Measurements from ENCODE around the gene ZMYND8.

Gene ZMYND8

GRCh38 chr20:47235853-47236638, 120.5 kb downstream of the ZMYND8 start:
- no peak for DNase-seq (ENCODE audit: extremely low read depth, insufficient read length)
- Histone ChIP-seq H3K36me3 (ENCODE audit: control insufficient read depth, insufficient read depth, low read length) (peaks cover 37% of the 10 kb centered on the region), H3K4me3 (replicated peaks; ENCODE audit: low read depth, low read length) (no peak overlapping the region), H3K27me3 (replicated peaks; ENCODE audit: control insufficient read depth, insufficient read depth, low read length) (no peaks in the 10 kb centered on the region)
- TF ChIP-seq CTCF (IDR thresholded peaks at IDR 0.05; ENCODE audit: insufficient read depth, low read length, poor library complexity, severe bottlenecking), result no peak

- Histone ChIP-seq H3K4me3 (replicated peaks; ENCODE audit: low read depth, low read length) (no peak overlapping the region), H3K36me3 (ENCODE audit: control insufficient read depth, insufficient read depth, low read length) (peaks cover 39% of the 10 kb centered on the region), H3K27me3 (replicated peaks; ENCODE audit: control insufficient read depth, insufficient read depth, low read length) (no peaks in the 10 kb centered on the region)
- TF ChIP-seq CTCF (IDR thresholded peaks at IDR 0.05; ENCODE audit: insufficient read depth, low read length, poor library complexity, severe bottlenecking), result no peak
- no peak for DNase-seq (ENCODE audit: extremely low read depth, insufficient read length)
These were observed 121.4 kb downstream of the ZMYND8 start for GRCh38 chr20:47235111-47235510.

GRCh38 chr20:47233333-47234188, 122.9 kb downstream of the ZMYND8 start:
- no peak for DNase-seq (ENCODE audit: extremely low read depth, insufficient read length)
- no peak for TF ChIP-seq CTCF (IDR thresholded peaks at IDR 0.05; ENCODE audit: insufficient read depth, low read length, poor library complexity, severe bottlenecking)
- Histone ChIP-seq H3K27me3 (replicated peaks; ENCODE audit: control insufficient read depth, insufficient read depth, low read length) (no peaks in the 10 kb centered on the region), H3K4me3 (replicated peaks; ENCODE audit: low read depth, low read length) (no peak overlapping the region), H3K36me3 (ENCODE audit: control insufficient read depth, insufficient read depth, low read length) (peaks cover 33% of the 10 kb centered on the region)

GRCh38 chr20:47232518-47232917, 124.0 kb downstream of the ZMYND8 start:
- Histone ChIP-seq H3K36me3 (ENCODE audit: control insufficient read depth, insufficient read depth, low read length) (peaks cover 33% of the 10 kb centered on the region), H3K27me3 (replicated peaks; ENCODE audit: control insufficient read depth, insufficient read depth, low read length) (no peaks in the 10 kb centered on the region), H3K4me3 (replicated peaks; ENCODE audit: low read depth, low read length) (no peak overlapping the region)
- TF ChIP-seq CTCF (IDR thresholded peaks at IDR 0.05; ENCODE audit: insufficient read depth, low read length, poor library complexity, severe bottlenecking), result no peak
- DNase-seq (ENCODE audit: extremely low read depth, insufficient read length), result no peak

GRCh38 chr20:47231382-47232039, 125.0 kb downstream of the ZMYND8 start:
- no peak for DNase-seq (ENCODE audit: extremely low read depth, insufficient read length)
- peaks cover 37% of the 10 kb centered on the region for H3K36me3 ChIP-seq (ENCODE audit: control insufficient read depth, insufficient read depth, low read length)

More at GRCh38 chr20:47231382-47232039, 125.0 kb downstream of the ZMYND8 start:
- no peak for TF ChIP-seq CTCF (IDR thresholded peaks at IDR 0.05; ENCODE audit: insufficient read depth, low read length, poor library complexity, severe bottlenecking)
- H3K27me3 ChIP-seq (replicated peaks; ENCODE audit: control insufficient read depth, insufficient read depth, low read length), result no peaks in the 10 kb centered on the region
- no peak overlapping the region for H3K4me3 ChIP-seq (replicated peaks; ENCODE audit: low read depth, low read length)
